MM.1S (cell line): ENCODE results near the gene PATZ1.

Experiments
- EZH2phosphoT487 ChIP-seq: fragments of 300-600 bp; sonication (generic); IDR thresholded peaks from 2 replicates; pipeline ENCODE4 v1.6.1; 2018; ENCODE audit warnings: antibody characterized with exemption, low read length
- TF ChIP-seq, protein P1 (sequence below): fragments of 300-600 bp; sonication (generic); IDR thresholded peaks from 2 replicates; pipeline ENCODE4 v1.5.1; 2016; ENCODE audit warnings: antibody characterized with exemption, low read length, mixed read lengths

DNA sequence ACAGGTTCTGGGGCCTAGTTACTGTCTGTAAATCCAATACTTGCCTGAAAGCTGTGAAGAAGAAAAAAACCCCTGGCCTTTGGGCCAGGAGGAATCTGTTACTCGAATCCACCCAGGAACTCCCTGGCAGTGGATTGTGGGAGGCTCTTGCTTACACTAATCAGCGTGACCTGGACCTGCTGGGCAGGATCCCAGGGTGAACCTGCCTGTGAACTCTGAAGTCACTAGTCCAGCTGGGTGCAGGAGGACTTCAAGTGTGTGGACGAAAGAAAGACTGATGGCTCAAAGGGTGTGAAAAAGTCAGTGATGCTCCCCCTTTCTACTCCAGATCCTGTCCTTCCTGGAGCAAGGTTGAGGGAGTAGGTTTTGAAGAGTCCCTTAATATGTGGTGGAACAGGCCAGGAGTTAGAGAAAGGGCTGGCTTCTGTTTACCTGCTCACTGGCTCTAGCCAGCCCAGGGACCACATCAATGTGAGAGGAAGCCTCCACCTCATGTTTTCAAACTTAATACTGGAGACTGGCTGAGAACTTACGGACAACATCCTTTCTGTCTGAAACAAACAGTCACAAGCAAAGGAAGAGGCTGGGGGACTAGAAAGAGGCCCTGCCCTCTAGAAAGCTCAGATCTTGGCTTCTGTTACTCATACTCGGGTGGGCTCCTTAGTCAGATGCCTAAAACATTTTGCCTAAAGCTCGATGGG is 67.4 kb downstream of the PATZ1 start:
- no peak for TF ChIP-seq EZH2phosphoT487
- TF ChIP-seq, protein P1, sequence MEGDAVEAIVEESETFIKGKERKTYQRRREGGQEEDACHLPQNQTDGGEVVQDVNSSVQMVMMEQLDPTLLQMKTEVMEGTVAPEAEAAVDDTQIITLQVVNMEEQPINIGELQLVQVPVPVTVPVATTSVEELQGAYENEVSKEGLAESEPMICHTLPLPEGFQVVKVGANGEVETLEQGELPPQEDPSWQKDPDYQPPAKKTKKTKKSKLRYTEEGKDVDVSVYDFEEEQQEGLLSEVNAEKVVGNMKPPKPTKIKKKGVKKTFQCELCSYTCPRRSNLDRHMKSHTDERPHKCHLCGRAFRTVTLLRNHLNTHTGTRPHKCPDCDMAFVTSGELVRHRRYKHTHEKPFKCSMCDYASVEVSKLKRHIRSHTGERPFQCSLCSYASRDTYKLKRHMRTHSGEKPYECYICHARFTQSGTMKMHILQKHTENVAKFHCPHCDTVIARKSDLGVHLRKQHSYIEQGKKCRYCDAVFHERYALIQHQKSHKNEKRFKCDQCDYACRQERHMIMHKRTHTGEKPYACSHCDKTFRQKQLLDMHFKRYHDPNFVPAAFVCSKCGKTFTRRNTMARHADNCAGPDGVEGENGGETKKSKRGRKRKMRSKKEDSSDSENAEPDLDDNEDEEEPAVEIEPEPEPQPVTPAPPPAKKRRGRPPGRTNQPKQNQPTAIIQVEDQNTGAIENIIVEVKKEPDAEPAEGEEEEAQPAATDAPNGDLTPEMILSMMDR, result no peak
